Smooth muscle cell (in vitro differentiated cells): ENCODE data around the gene ARL6IP4. TPM values are rescaled to one million over a fixed set of nuclear protein-coding genes. Genes with fewer than 3 reads are reported as not detected.
A peak's percentile ranks its signal among the peaks of the same experiment; 100 is the strongest.

Experiments used
- DNase-seq: peaks from one replicate; lab custom pipeline; 2025; ENCODE audit not compliant: unreplicated experiment; lab: John Stamatoyannopoulos, UW
- H2AFZ ChIP-seq: fragments of 200-600 bp; sonication (generic); 2 replicates; pipeline ENCODE4 v1.6.0; 2016; ENCODE audit warnings: antibody characterized with exemption, low read depth, mild to moderate bottlenecking
- H3F3A ChIP-seq: fragments of 200-600 bp; sonication (generic); 2 replicates; pipeline ENCODE4 v1.6.0; 2017; ENCODE audit warnings: antibody characterized with exemption, low read depth
- H3K27ac ChIP-seq: fragments of 200-600 bp; sonication (generic); 2 replicates; pipeline ENCODE4 v1.5.1; 2016; ENCODE audit warnings: low read depth, mild to moderate bottlenecking
- H3K27me3 ChIP-seq: fragments of 200-600 bp; sonication (generic); 2 replicates; pipeline ENCODE4 v1.6.1; 2016; ENCODE audit warnings: low read depth, mild to moderate bottlenecking
- H3K36me3 ChIP-seq: fragments of 200-600 bp; sonication (generic); 2 replicates; pipeline ENCODE4 v1.5.1; 2016; ENCODE audit warnings: low read depth
- H3K4me1 ChIP-seq: fragments of 200-600 bp; sonication (generic); 2 replicates; pipeline ENCODE4 v1.5.1; 2016; ENCODE audit warnings: low read depth
- H3K4me2 ChIP-seq: fragments of 200-600 bp; sonication (generic); 2 replicates; pipeline ENCODE4 v1.6.0; 2016; ENCODE audit warnings: mild to moderate bottlenecking
- H3K4me3 ChIP-seq: fragments of 200-600 bp; sonication (generic); 2 replicates; pipeline ENCODE4 v1.5.1; 2016; ENCODE audit warnings: mild to moderate bottlenecking
- H3K79me2 ChIP-seq: fragments of 200-600 bp; sonication (generic); 2 replicates; pipeline ENCODE4 v1.6.0; 2016; ENCODE audit warnings: low read depth, mild to moderate bottlenecking
- H3K9ac ChIP-seq: fragments of 200-600 bp; sonication (generic); 2 replicates; pipeline ENCODE4 v1.6.0; 2016; ENCODE audit warnings: low read depth
- H3K9me3 ChIP-seq: fragments of 200-600 bp; sonication (generic); replicated peaks from 2 replicates; pipeline ENCODE4 v1.5.1; 2016; ENCODE audit warnings: low read depth
- H4K20me1 ChIP-seq: fragments of 200-600 bp; sonication (generic); 2 replicates; pipeline ENCODE4 v1.6.0; 2016; ENCODE audit warnings: low read depth
- CTCF ChIP-seq: fragments of 200-600 bp; sonication (generic); IDR thresholded peaks from 2 replicates; pipeline ENCODE4 v1.5.1; 2017; ENCODE audit warnings: borderline replicate concordance, mild to moderate bottlenecking, antibody characterized with exemption; ENCODE audit not compliant: insufficient read depth, poor library complexity, severe bottlenecking
- WGBS: methylation state at CpG from one replicate; pipeline ENCODE4 v1.1.7; 2016; ENCODE audit warnings: low lambda C conversion rate; 5-methylcytosine and 5-hydroxymethylcytosine counted together
- polyA plus RNA-seq: library from polyadenylated mRNA; unstranded; fragments of >200 nt; fragmentation: Nextera tagmentation; extraction: Ambion mirVana; gene quantifications from 2 replicates; pipeline ENCODE4 v1.2.1, GENCODE V29; 2016
- total RNA-seq: library from RNA; depleted of rRNA; stranded (reverse); fragments of >200 nt; gene quantifications from 2 replicates; pipeline ENCODE4 v1.2.3, GENCODE V29; 2014

ARL6IP4 gene
- total and polyA plus RNA-seq, 2 experiments from 2014 or later, result 89.3 to 290 TPM

GRCh38 chr12:122979908-122980182 lies 636 bp upstream of the ARL6IP4 start:
- peak overlapping the region; percentile 100 for H3K4me2 ChIP-seq
- peak overlapping the region; percentile 71 for H2AFZ ChIP-seq
- H3K36me3 ChIP-seq, result no peaks in the 10 kb centered on the region
- H3K9me3 ChIP-seq, result no peaks in the 10 kb centered on the region
- H3K4me3 ChIP-seq, result peak overlapping the region; percentile 98
- 31% methylated on average over 7 of the region's 7 CpGs for WGBS
- no peaks in the 10 kb centered on the region for H3K27me3 ChIP-seq
- peaks cover 20% of the 10 kb centered on the region for H3K4me1 ChIP-seq
- DNase-seq, result no peak
- H4K20me1 ChIP-seq, result peaks cover 8% of the 10 kb centered on the region
- H3F3A ChIP-seq, result no peaks in the 10 kb centered on the region
- H3K79me2 ChIP-seq, result peaks cover 46% of the 10 kb centered on the region
- peak overlapping the region; percentile 37 for H3K27ac ChIP-seq
- no peak for TF ChIP-seq CTCF
- H3K9ac ChIP-seq, result peak overlapping the region; percentile 83

GRCh38 chr12:122981036-122981471 lies 573 bp downstream of the ARL6IP4 start:
- no peak for TF ChIP-seq CTCF
- Histone ChIP-seq H3K9me3 (no peaks in the 10 kb centered on the region), H4K20me1 (peaks cover 8% of the 10 kb centered on the region), H3K4me2 (peak overlapping the region; percentile 100), H3K27me3 (no peaks in the 10 kb centered on the region), H3F3A (no peaks in the 10 kb centered on the region), H3K36me3 (no peaks in the 10 kb centered on the region), H3K27ac (peak overlapping the region; percentile 37), H2AFZ (peak overlapping the region; percentile 71), H3K4me3 (peak overlapping the region; percentile 98), H3K4me1 (peaks cover 15% of the 10 kb centered on the region), H3K79me2 (peaks cover 46% of the 10 kb centered on the region), H3K9ac (peak overlapping the region; percentile 83)
- WGBS, result 2% methylated on average over 35 of the region's 40 CpGs
- no peak for DNase-seq

GRCh38 chr12:122981587-122982476 lies 1.4 kb downstream of the ARL6IP4 start:
- peak overlapping the region; percentile 98 for H3K4me3 ChIP-seq
- peaks cover 42% of the 10 kb centered on the region for H3K79me2 ChIP-seq
- H3F3A ChIP-seq, result no peaks in the 10 kb centered on the region
- no peaks in the 10 kb centered on the region for H3K27me3 ChIP-seq
- H3K36me3 ChIP-seq, result no peaks in the 10 kb centered on the region
- DNase-seq, result no peak
- WGBS, result 84% methylated on average over 25 of the region's 25 CpGs
- peak overlapping the region; percentile 83 for H3K9ac ChIP-seq
- no peak for TF ChIP-seq CTCF
- no peak overlapping the region for H2AFZ ChIP-seq
- peak overlapping the region; percentile 100 for H3K4me2 ChIP-seq
- H3K9me3 ChIP-seq, result no peaks in the 10 kb centered on the region
- peaks cover 8% of the 10 kb centered on the region for H4K20me1 ChIP-seq
- H3K4me1 ChIP-seq, result peaks cover 13% of the 10 kb centered on the region
- peak overlapping the region; percentile 37 for H3K27ac ChIP-seq

- no peak for DNase-seq
- peaks cover 13% of the 10 kb centered on the region for H3K4me1 ChIP-seq
- H3K4me3 ChIP-seq, result peak overlapping the region; percentile 98
- no peaks in the 10 kb centered on the region for H3K36me3 ChIP-seq
- peak overlapping the region; percentile 100 for H3K4me2 ChIP-seq
- no peaks in the 10 kb centered on the region for H3K9me3 ChIP-seq
- peak overlapping the region; percentile 8 for H3K27ac ChIP-seq
- H3K27me3 ChIP-seq, result no peaks in the 10 kb centered on the region
- H3K79me2 ChIP-seq, result peaks cover 40% of the 10 kb centered on the region
- no peak for TF ChIP-seq CTCF
- no peak overlapping the region for H2AFZ ChIP-seq
- H3K9ac ChIP-seq, result no peak overlapping the region
- peaks cover 8% of the 10 kb centered on the region for H4K20me1 ChIP-seq
- H3F3A ChIP-seq, result no peaks in the 10 kb centered on the region
- 88% methylated on average over 11 of the region's 11 CpGs for WGBS
Measured at GRCh38 chr12:122982477-122982815, 2.0 kb downstream of the ARL6IP4 start.
